Heart left ventricle (tissue), 13 donors: ENCODE results near the gene TAGLN.

ENCODE experiments used
- CTCF ChIP-seq, 12 donors: fragments of 200-600 bp; sonication (generic) in 4 of 12; IDR thresholded peaks; one replicate each; pipeline versions ENCODE4 v1.5.0 to v1.8.0; 2018 to 2022; ENCODE audit warnings: antibody characterized with exemption in 12 of 12, mild to moderate bottlenecking in 5 of 12
- POLR2A ChIP-seq, 2 donors: fragments of 450-650 bp; IDR thresholded peaks; one replicate each; pipeline ENCODE4 v1.6.1; 2017; ENCODE audit warnings: antibody characterized with exemption in 2 of 2, mild to moderate bottlenecking in 2 of 2, moderate library complexity in 2 of 2
- donor health status: ischemic (EF 13 %, LVEDD 7.1; RV severe dilation, severe dysfunction).
- donor health status: DM: no; HTN: yes; CAD: no.
- donor health status: DM: no; HTN: no; CAD: no.
- donor health status: ischemic (EF 25% LVEDD 6.9; RV normal size, moderate dysfunction).
- donor health status: ischemic (EF 25% LVEDD 5.7; RV mildly dilated, moderate dysfunction).
- donor health status: ischemic (EF 35%, LVEDD 5.7; RV mildly dilated, moderate dysfunction).
- donor health status: nonischemic (EF 11% LVEDD 7.7; RV severe dilation, severe dysfunction).
- donor health status: DM: yes; HTN: yes; CAD: no.
- donor health status: PGD.
- donor health status: ischemic (EF 29% LVEDD 5.4; RV normal size, mild dysfunction).
- donor health status: nonischemic (EF 23%, LVEDD 6.1; RV moderate dilation, normal function).

GRCh38 chr11:117180661-117181585 lies 18.2 kb upstream of the TAGLN start:
- TF ChIP-seq POLR2A (IDR thresholded peaks at IDR 0.05) (no peak), CTCF (IDR thresholded peaks at IDR 0.05) (peak; percentile 25 to 87 (median 60))
